NCI-H446 treated with DMSO at 0.1 percent for 48 hours (cell line): ENCODE data around the gene OR10H1.
"Not testable (repeated sequence)": the region's sequence is repeated elsewhere in the genome, so short reads cannot be mapped to it uniquely, and the experiment has no call there.

Source experiments
- DNase-seq: peaks from one replicate; lab custom pipeline; 2025; lab: John Stamatoyannopoulos, UW

The OR10H1 gene

DNA sequence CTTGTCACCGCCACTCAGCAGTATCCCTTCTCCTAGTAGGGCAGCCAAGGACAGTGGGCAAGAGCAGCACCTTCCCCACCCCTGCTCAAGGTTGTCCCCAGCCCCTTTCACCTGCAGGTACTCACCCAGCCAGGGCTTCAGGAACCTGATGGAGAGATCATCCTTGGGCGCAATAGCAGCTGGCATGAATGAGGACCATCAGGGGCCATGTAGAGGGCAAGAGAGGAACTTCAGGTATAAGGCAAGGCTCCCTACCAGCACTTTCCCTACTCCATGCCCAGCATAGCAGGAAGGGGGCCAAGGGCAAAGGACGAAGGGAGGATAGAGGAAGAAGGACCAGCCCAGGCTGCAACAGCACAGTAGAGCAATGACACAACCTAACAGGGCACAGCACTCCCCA is 41.3 kb downstream of the OR10H1 start:
- not testable (repeated sequence) for DNase-seq

DNA sequence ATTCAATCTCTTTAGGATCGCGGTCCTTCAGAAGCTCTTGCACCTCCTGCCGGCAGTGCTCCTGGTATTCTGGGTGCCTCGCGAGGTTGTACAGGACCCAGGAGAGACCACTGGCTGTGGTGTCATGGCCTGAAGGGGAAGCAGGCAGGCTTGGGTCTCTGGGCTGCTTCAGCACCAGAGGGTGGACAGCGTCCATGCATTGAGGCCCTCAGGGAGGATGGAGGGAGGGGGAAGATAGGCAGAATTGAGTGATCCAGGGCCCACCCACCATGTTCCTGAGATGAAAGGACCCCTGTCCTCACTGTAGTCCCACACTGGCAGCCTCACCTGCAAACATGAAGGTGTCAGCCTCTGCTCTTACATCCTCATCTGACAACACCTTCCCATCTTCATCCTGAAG is 45.9 kb downstream of the OR10H1 start:
- no peak for DNase-seq

DNA sequence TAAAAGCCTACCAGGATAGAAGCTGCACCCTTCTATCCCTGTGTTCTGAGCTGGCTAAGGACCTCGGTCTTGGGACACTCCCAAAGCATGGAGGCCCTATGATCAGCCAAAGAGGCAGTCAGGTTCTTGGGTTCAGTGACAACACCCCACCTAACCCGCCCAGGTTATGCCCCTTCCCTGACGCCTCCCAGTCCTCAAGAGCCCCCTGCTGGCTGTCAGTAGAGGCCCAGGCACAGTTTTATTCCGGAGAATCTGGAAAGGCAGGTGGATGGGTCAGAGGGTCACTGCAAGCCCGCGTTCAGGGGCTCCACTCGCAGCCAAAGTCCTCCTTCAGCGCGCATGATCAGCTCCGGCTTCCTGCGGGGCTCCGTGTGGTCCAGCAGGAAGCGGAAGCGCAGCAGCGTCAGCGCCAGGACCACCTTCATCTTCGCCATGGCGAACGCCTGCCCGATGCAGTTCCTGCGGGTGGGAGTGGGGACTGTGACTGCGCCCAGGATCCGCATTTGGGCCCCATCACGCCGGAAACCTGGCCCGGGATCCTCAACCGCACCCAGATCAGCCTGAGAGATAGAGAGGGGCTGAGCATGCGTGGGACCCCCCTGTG is 55.4 kb downstream of the OR10H1 start:
- no peak for DNase-seq

DNA sequence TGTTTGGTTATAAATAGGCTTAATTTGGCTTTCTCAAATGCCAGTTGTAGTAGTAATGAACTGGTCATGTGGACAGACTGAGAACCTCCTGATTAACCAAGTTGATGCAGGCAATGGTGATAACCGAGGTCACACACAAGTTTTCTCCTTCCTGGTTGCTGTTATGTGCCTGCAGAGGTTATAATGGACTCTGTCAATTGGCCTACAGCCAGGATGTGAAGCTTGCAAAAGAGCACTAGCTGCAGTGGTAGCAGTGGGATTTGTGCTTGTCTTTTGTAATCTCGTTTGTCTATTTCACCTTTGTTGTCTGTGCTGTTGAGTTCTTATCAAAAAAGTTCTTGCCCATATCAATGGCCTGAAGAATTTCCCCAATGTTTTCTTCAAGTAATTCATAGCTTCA is 57.1 kb downstream of the OR10H1 start:
- no peak for DNase-seq
